Calu3 (cell line): ENCODE measurements around the gene TMEM244. TPM values are rescaled to one million over a fixed set of nuclear protein-coding genes. Genes with fewer than 3 reads are reported as not detected.
"Not testable (repeated sequence)": the region's sequence is repeated elsewhere in the genome, so short reads cannot be mapped to it uniquely, and the experiment has no call there.

ENCODE experiments used
- BruUV-seq: library from RNA; stranded (reverse); fragments of 400-500 nt; replicated peaks from 2 replicates; lab custom pipeline; 2021; lab: Mats Ljungman, UMichigan
- CTCF ChIA-PET: fragments of 300-600 bp; sonication (Branson Sonifier 250); formaldehyde crosslinking; loops from one replicate; lab custom pipeline; 2022; ENCODE audit warnings: antibody characterized with exemption; lab: Charles Lee
- DNase-seq: peaks from one replicate; pipeline ENCODE4 v3.0.0; 2022
- H3K27ac Mint-ChIP-seq: one replicate; pipeline ENCODE4 v1.8.0; 2022; ENCODE audit warnings: mixed read lengths; ENCODE audit not compliant: unreplicated experiment
- H3K27me3 Mint-ChIP-seq: one replicate; pipeline ENCODE4 v1.8.0; 2022; ENCODE audit warnings: mixed read lengths; ENCODE audit not compliant: unreplicated experiment
- H3K36me3 Mint-ChIP-seq: one replicate; pipeline ENCODE4 v1.8.0; 2022; ENCODE audit warnings: mild to moderate bottlenecking, moderate library complexity, mixed read lengths; ENCODE audit not compliant: insufficient read depth, unreplicated experiment
- H3K4me1 Mint-ChIP-seq: one replicate; pipeline ENCODE4 v1.8.0; 2022; ENCODE audit warnings: mild to moderate bottlenecking, low read depth, mixed read lengths; ENCODE audit not compliant: unreplicated experiment
- H3K4me3 Mint-ChIP-seq: one replicate; pipeline ENCODE4 v1.8.0; 2022; ENCODE audit warnings: mild to moderate bottlenecking, low read depth, moderate library complexity, mixed read lengths; ENCODE audit not compliant: unreplicated experiment
- H3K9me3 Mint-ChIP-seq: one replicate; pipeline ENCODE4 v1.8.0; 2022; ENCODE audit warnings: low read depth, mixed read lengths; ENCODE audit not compliant: unreplicated experiment
- intact Hi-C: fragments of 100-400 bp; cut with micrococcal nuclease; formaldehyde crosslinking; loops from one replicate; pipeline ENCODE4 v1.10.0; 2022; ENCODE audit not compliant: unreplicated experiment
- total RNA-seq: library from RNA; stranded (reverse); gene quantifications from 2 replicates; pipeline ENCODE4 v1.2.3, GENCODE V29; 2022
- TF ChIP-seq, protein P1 (sequence below): fragments of 200-600 bp; IDR thresholded peaks from one replicate; pipeline ENCODE4 v1.8.0; 2022; ENCODE audit warnings: antibody characterized with exemption; ENCODE audit not compliant: unreplicated experiment

TMEM244 gene
- total RNA-seq, 1 experiment from 2014 or later, result not detected

DNA sequence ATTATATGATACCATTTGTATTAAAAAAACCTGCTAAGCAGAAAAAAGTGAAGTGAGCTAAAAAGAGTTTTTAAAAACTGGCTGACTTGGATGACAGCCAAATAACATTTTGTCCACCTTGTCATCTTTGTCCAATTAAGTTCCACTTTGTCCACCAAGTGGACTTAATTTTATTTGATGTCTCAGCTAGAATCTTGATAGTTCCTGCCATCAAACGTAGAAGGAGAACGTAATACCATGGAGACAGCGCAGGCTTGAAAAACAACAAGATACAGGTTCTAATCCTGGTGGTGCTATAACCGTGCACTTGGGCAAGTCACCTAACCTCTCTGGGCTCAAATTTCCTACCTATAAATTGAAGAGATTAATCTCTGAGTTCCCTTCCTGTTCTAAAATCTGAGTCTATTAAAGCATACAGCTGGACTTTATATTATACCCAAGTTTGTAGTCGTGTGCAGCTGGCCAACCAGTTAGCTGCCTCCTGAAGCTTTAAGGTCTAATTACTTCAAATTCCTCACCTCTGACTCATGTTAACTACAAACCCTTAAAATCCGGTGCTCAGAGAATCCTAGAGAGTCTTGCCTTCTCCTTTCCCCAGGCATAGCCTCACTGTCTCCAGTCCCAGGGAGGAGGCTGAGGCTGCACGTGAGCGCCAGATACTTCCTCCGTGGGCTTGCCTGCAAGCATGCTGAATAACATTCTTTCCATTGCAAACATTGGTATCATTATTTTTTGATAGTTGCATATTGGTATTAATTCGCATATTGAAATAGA, 16.8 kb downstream of the TMEM244 start:
- CTCF ChIA-PET, result interaction anchor here (1.3 kb wide), 1 partner anchor 9 kb away, joined by 9 read pairs; no protein-coding TSS in a partner anchor
- TF ChIP-seq, protein P1, sequence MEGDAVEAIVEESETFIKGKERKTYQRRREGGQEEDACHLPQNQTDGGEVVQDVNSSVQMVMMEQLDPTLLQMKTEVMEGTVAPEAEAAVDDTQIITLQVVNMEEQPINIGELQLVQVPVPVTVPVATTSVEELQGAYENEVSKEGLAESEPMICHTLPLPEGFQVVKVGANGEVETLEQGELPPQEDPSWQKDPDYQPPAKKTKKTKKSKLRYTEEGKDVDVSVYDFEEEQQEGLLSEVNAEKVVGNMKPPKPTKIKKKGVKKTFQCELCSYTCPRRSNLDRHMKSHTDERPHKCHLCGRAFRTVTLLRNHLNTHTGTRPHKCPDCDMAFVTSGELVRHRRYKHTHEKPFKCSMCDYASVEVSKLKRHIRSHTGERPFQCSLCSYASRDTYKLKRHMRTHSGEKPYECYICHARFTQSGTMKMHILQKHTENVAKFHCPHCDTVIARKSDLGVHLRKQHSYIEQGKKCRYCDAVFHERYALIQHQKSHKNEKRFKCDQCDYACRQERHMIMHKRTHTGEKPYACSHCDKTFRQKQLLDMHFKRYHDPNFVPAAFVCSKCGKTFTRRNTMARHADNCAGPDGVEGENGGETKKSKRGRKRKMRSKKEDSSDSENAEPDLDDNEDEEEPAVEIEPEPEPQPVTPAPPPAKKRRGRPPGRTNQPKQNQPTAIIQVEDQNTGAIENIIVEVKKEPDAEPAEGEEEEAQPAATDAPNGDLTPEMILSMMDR, result no peak
- no TSS peak for BruUV-seq
- Mint-ChIP-seq H3K36me3 (no peaks in the 10 kb centered on the region), H3K27me3 (no peaks in the 10 kb centered on the region), H3K4me1 (no peaks in the 10 kb centered on the region), H3K9me3 (no peaks in the 10 kb centered on the region), H3K4me3 (no peak overlapping the region), H3K27ac (no peak overlapping the region)
- intact Hi-C loops, result no loop called here
- DNase-seq, result no peak

DNA sequence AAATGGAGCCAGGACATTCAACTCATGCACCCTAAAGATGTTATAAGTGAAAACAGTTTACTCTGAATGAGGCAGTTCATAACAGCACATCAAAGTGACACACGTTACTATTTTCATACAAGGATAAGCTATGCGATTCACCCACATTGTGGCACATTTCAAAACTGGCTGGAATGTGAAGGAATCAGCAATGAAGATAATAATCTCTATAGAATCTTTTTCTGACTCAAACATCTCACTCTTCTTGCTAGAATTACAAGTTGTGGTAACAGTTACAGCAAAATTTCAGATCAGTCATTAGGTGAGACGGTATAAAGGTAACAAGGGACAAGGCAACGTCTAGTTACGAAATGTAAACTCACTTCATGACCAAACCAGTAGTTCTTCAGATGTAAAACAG, 17.5 kb downstream of the TMEM244 start:
- CTCF ChIA-PET, result interaction anchor here (1.3 kb wide), 1 partner anchor 8 kb away, joined by 9 read pairs; no protein-coding TSS in a partner anchor
- H3K36me3 Mint-ChIP-seq, result no peaks in the 10 kb centered on the region
- BruUV-seq, result no TSS peak
- TF ChIP-seq, protein P1, result no peak
- H3K4me1 Mint-ChIP-seq, result no peaks in the 10 kb centered on the region
- H3K4me3 Mint-ChIP-seq, result no peak overlapping the region
- no peak overlapping the region for H3K27ac Mint-ChIP-seq
- intact Hi-C loops, result no loop called here
- H3K27me3 Mint-ChIP-seq, result no peaks in the 10 kb centered on the region
- no peaks in the 10 kb centered on the region for H3K9me3 Mint-ChIP-seq
- no peak for DNase-seq

DNA sequence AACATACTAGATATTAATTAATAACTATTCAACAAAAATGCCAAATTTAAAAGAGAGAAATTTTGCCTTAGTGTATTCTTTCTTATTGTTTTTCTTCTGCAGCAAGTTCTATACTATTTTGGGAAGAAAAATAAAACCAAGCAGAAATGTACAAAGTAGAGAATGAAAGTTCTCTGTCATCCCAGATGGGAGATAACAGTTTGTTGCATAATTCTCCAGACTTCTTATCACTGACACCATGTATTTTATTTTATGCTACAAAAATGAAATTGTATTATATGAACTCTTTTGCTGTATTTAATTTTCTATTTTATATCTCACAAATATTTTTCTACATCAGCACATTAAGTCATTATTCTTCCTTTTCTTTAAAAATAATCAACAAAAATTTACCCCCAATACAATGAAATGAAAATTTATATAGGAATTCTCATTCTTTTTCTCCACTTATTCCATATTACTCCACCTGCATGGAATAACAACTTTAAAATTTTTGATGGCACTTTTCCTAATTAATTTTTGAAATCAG, 18.2 kb downstream of the TMEM244 start:
- H3K4me3 Mint-ChIP-seq, result no peak overlapping the region
- no TSS peak for BruUV-seq
- CTCF ChIA-PET, result no interaction called here
- intact Hi-C loops, result no loop called here
- H3K9me3 Mint-ChIP-seq, result peaks cover 2% of the 10 kb centered on the region
- TF ChIP-seq, protein P1, result no peak
- no peaks in the 10 kb centered on the region for H3K27me3 Mint-ChIP-seq
- no peak overlapping the region for H3K27ac Mint-ChIP-seq
- H3K4me1 Mint-ChIP-seq, result no peaks in the 10 kb centered on the region
- no peaks in the 10 kb centered on the region for H3K36me3 Mint-ChIP-seq
- DNase-seq, result no peak

DNA sequence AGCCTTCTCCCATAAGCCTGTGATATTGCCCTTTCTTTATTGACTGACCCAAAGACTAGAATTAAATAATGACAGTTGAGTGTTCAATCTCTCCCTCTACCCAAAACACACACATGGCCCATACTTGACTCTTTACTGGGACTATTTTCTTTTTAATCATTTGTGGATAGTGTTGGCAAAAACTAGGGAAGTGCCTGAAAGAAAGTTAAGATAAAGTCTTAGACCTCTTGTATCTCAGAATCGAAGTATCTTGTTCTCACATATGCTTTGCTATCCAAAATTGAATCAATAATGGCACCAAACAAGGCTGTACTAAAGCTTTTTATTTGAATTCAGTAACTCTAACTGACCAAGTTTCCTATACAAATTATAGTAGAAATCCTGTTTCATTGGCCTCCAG, 19.0 kb downstream of the TMEM244 start:
- intact Hi-C loops, result no loop called here
- TF ChIP-seq, protein P1, result no peak
- no peaks in the 10 kb centered on the region for H3K27me3 Mint-ChIP-seq
- H3K4me1 Mint-ChIP-seq, result no peaks in the 10 kb centered on the region
- H3K27ac Mint-ChIP-seq, result no peak overlapping the region
- H3K9me3 Mint-ChIP-seq, result peaks cover 2% of the 10 kb centered on the region
- H3K36me3 Mint-ChIP-seq, result no peaks in the 10 kb centered on the region
- CTCF ChIA-PET, result no interaction called here
- BruUV-seq, result no TSS peak
- H3K4me3 Mint-ChIP-seq, result no peak overlapping the region
- DNase-seq, result no peak

DNA sequence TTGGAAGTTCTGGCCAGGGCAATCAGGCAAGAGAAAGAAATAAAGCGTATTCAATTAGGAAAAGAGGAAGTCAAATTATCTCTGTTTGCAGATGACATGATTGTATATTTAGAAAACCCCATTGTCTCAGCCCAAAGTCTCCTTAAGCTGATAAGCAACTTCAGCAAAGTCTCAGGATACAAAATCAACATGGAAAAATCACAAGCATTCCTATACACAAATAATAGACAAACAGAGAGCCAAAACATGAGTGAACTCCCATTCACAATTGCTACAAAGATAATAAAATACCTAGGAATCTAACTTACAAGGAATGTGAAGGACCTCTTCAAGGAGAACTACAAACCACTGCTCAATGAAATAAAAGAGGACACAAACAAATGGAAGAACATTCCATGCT, 21.6 kb downstream of the TMEM244 start:
- H3K27ac Mint-ChIP-seq, intact Hi-C loops, DNase-seq, H3K36me3 Mint-ChIP-seq, H3K9me3 Mint-ChIP-seq, H3K4me1 Mint-ChIP-seq, BruUV-seq, H3K4me3 Mint-ChIP-seq, H3K27me3 Mint-ChIP-seq: not testable (repeated sequence)
- CTCF ChIA-PET, result interaction anchor here (0.8 kb wide), 1 partner anchor 96 kb away, joined by 3 read pairs; no protein-coding TSS in a partner anchor
